Testis (tissue), 3 donors: ENCODE measurements around the gene DENND1A. TPM values are rescaled to one million over a fixed set of nuclear protein-coding genes. Genes with fewer than 3 reads are reported as not detected.

ENCODE experiments used
- DNase-seq: peaks from one replicate; pipeline ENCODE4 v3.0.0-alpha.2; 2019
- H3K27ac ChIP-seq, 2 donors: fragments of 200-600 bp; sonication (generic); one replicate each; pipeline ENCODE4 v1.5.1; 2019
- H3K27me3 ChIP-seq: fragments of 200-600 bp; sonication (generic); one replicate; pipeline ENCODE4 v1.5.1; 2019
- H3K36me3 ChIP-seq: fragments of 200-600 bp; sonication (generic); one replicate; pipeline ENCODE4 v1.5.1; 2017; ENCODE audit warnings: low read depth; ENCODE audit errors: missing control alignments
- H3K4me1 ChIP-seq: fragments of 200-600 bp; sonication (generic); one replicate; pipeline ENCODE4 v1.5.1; 2019
- H3K4me3 ChIP-seq, 2 donors: fragments of 200-600 bp; sonication (generic); one replicate each; pipeline ENCODE4 v1.5.1; 2017 to 2019
- H3K9me3 ChIP-seq: fragments of 200-600 bp; sonication (generic); one replicate; pipeline ENCODE4 v1.5.1; 2017
- CTCF ChIP-seq, 3 experiments: fragments of 450-650 bp in 2 of 3; fragments of 200-600 bp in 1 of 3; sonication (generic) in 1 of 3; IDR thresholded peaks; one replicate each; pipeline ENCODE4 v1.5.1; 2016 to 2019; ENCODE audit warnings: antibody characterized with exemption in 3 of 3, mild to moderate bottlenecking in 2 of 3, moderate library complexity in 1 of 3
- POLR2A ChIP-seq: fragments of 450-650 bp; IDR thresholded peaks from one replicate; pipeline ENCODE4 v1.6.1; 2017; ENCODE audit warnings: antibody characterized with exemption, mild to moderate bottlenecking, moderate library complexity
- WGBS, 2 donors: methylation state at CpG; one replicate each; pipeline ENCODE4 v1.1.5; 2018; 5-methylcytosine and 5-hydroxymethylcytosine counted together
- intact Hi-C: fragments of 100-400 bp; cut with DNase I; formaldehyde crosslinking; loops from one replicate; pipeline ENCODE4 v1.15.1; 2023; ENCODE audit warnings: low total_unique reads
- polyA plus RNA-seq: library from polyadenylated mRNA; stranded (reverse); fragments of 350-450 nt; fragmentation: Illumina TruSeq; extraction: RNeasy Lipid Tissue Mini Kit (QIAGEN cat#74804); gene quantifications from one replicate; pipeline ENCODE4 v1.2.3, GENCODE V29; 2014; ENCODE audit warnings: low read depth, low replicate concordance; ENCODE audit not compliant: insufficient read depth
- total RNA-seq, 2 donors: library from RNA; depleted of rRNA; stranded (reverse); fragments of >200 nt; gene quantifications; one replicate each; pipeline ENCODE4 v1.2.3, GENCODE V29; 2016

Gene DENND1A
- total and polyA plus RNA-seq, 3 donors from 2014 or later: 20.3 to 47.4 (median 44.9) TPM

DNA sequence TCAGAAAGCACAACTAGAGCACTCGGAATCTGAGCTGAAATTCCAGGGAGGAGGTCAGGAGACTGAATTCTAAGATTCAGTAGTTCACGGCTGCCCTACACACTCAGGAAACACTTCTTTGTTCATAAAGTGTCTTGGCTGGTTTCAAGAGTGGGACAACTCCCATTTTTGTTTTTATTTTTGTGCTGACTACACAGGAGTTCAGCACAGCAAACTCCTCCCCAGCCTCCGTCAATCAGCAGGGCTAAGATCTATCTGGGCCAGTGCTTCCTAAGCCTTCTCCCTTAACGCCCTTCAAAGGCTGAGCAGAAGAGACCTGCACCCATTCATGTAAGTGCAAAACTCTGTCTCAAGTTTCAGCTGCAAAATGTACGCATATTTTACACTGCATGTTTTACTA is 323.8 kb downstream of the DENND1A start:
- no peak for DNase-seq
- Histone ChIP-seq H3K36me3 (no peaks in the 10 kb centered on the region), H3K4me1 (no peaks in the 10 kb centered on the region), H3K27ac (no peak overlapping the region), H3K9me3 (no peaks in the 10 kb centered on the region), H3K4me3 (no peak overlapping the region), H3K27me3 (no peaks in the 10 kb centered on the region)
- WGBS, 2 donors: 94 to 99% methylated on average over 5 of the region's 5 CpGs
- TF ChIP-seq CTCF (IDR thresholded peaks at IDR 0.05): no peak
- no peak for TF ChIP-seq POLR2A
- intact Hi-C loops: no loop called here

DNA sequence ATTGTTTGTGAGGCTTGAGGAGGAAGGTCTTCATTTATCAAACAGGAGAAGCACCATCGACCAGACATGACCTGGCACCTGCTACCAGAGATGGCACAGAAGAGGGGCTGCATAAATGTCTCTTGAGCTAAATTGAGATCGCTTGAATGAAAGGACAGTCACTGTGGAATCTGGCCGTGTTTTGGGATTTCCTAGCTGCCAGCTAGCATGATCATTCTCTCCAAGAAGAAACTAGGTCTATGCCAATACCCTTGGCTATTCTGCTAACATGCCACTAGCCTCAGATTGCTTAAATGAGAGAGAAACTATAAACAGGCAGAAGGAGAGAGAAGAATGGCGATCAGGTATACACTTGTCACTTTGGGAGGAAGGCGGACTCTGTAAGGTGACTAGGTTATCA is 324.6 kb downstream of the DENND1A start:
- DNase-seq: no peak
- H3K9me3 ChIP-seq: no peaks in the 10 kb centered on the region
- H3K27ac ChIP-seq: no peak overlapping the region
- intact Hi-C loops: no loop called here
- H3K4me3 ChIP-seq: no peak overlapping the region
- no peaks in the 10 kb centered on the region for H3K36me3 ChIP-seq
- no peaks in the 10 kb centered on the region for H3K27me3 ChIP-seq
- no peaks in the 10 kb centered on the region for H3K4me1 ChIP-seq
- TF ChIP-seq CTCF (IDR thresholded peaks at IDR 0.05) (no peak), POLR2A (no peak)
- 73 to 97% methylated on average over 5 of the region's 5 CpGs for WGBS, 2 donors

- DNase-seq: no peak
- TF ChIP-seq POLR2A: no peak
- TF ChIP-seq CTCF (IDR thresholded peaks at IDR 0.05): no peak
- Histone ChIP-seq H3K27me3 (no peaks in the 10 kb centered on the region), H3K27ac (no peak overlapping the region), H3K4me3 (no peak overlapping the region), H3K9me3 (no peaks in the 10 kb centered on the region), H3K36me3 (no peaks in the 10 kb centered on the region), H3K4me1 (no peaks in the 10 kb centered on the region)
- intact Hi-C loops: no loop called here
- WGBS, 2 donors: 86 to 87% methylated on average over 2 to 3 of the region's 3 CpGs
These were observed 325.1 kb downstream of the DENND1A start for GRCh38 chr9:123604861-123605260.

DNA sequence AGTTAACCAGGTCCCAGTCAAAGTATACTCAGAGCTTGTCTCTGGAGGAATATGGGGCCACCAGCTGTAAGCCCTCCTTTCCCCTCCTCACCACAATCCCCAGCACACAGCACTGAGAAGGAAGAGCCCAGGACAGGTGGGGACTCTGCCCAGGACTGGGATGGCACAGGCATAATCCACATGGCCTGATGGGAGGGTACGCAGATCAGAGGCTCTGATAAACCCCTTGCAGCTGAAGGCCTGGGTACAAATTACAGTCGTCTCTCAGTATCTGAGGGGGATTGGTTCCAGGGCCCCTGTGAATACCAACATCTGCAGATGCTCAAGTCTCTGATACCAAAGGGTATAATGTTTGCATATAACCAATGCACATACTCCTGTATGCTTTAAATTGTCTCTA is 328.1 kb downstream of the DENND1A start:
- intact Hi-C loops: no loop called here
- H3K27ac ChIP-seq: no peak overlapping the region
- TF ChIP-seq POLR2A (no peak), CTCF (IDR thresholded peaks at IDR 0.05) (no peak)
- no peak for DNase-seq
- H3K9me3 ChIP-seq: no peaks in the 10 kb centered on the region
- 77 to 95% methylated on average over 2 of the region's 2 CpGs for WGBS, 2 donors
- H3K4me1 ChIP-seq: no peaks in the 10 kb centered on the region
- no peak overlapping the region for H3K4me3 ChIP-seq
- H3K36me3 ChIP-seq: no peaks in the 10 kb centered on the region
- no peaks in the 10 kb centered on the region for H3K27me3 ChIP-seq

- 92 to 97% methylated on average over 7 of the region's 7 CpGs for WGBS, 2 donors
- Histone ChIP-seq H3K9me3 (no peaks in the 10 kb centered on the region), H3K4me1 (no peaks in the 10 kb centered on the region), H3K36me3 (no peaks in the 10 kb centered on the region), H3K27me3 (no peaks in the 10 kb centered on the region), H3K27ac (no peak overlapping the region), H3K4me3 (no peak overlapping the region)
- TF ChIP-seq CTCF (IDR thresholded peaks at IDR 0.05): no peak
- no peak for TF ChIP-seq POLR2A
- no peak for DNase-seq
- intact Hi-C loops: no loop called here
These were observed 330.1 kb downstream of the DENND1A start for GRCh38 chr9:123599781-123600180.
